GM18858 (cell line): ENCODE data around the gene RNF25.
"Not testable (repeated sequence)": the region's sequence is repeated elsewhere in the genome, so short reads cannot be mapped to it uniquely, and the experiment has no call there.

ENCODE experiments used
- ATAC-seq: cut with Tn5 transposase; IDR thresholded peaks from one replicate; pipeline ENCODE4 v1.9.1; 2021; ENCODE audit not compliant: unreplicated experiment

Gene RNF25

DNA sequence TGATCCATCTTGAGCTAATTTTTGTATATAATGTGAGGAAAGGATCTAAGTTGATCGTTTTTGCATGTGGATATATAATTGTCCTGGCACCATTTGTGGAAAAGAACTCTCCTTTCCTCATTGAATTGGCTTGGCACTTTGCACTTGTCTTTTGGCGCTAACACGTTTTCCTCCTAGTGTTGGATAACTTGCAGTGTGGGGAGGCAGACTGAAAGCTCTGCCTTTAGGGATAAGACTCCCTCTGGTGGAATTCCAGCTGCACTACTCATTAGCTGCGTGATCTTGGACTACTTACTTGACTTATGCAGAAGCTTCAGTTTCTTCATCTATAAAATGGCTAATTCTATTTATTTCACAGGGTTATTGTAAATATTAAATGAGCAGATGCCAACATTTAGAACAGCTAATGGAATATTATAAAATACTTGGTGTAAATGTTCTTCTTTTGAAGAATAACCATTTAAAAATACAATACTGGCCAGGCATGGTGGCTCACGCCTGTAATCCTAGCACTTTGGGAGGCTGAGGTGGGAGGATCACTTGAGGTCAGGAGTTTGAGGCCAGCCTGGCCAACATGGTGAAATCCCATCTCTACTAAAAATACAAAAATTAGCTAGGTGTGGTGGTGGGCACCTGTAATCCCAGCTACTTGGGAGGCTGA lies 15.7 kb upstream of the RNF25 start:
- ATAC-seq = not testable (repeated sequence)

DNA sequence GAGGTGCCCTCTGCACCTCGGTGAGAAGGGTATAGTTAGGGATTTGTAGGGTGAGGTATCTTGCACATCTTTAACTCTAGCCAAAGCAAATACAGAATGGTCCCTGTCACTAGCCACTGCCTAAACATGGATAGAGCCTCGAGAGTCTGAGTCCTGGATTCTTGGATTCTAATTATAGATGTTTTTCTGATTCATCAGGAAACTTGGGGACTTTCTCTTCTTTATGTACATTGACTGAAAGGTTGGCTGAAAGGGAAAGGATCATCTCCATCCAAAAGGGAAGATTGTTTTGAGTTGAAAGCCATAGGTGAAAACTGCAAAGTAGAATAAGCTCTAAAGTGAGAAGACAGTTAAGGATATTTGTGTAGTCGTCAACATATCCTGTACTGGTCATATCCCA lies 8.3 kb upstream of the RNF25 start:
- no peak for ATAC-seq

DNA sequence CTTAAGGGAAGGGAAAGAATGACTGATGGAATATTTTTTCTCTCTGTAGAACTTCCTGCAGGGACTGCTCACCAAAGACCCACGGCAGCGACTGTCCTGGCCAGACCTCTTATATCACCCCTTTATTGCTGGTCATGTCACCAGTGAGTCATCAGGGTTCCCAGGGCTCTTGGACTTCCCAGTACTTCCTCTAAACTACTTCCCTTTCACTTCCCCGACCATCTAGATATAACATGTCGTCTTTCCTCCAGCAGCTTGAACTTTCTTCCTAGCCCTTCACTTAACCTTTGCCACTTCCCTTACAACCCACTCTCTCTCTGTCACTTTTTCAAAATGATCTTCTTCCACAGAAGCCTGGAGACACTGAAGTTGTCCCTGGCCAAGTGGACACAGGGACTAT lies 7.3 kb upstream of the RNF25 start:
- no peak for ATAC-seq

DNA sequence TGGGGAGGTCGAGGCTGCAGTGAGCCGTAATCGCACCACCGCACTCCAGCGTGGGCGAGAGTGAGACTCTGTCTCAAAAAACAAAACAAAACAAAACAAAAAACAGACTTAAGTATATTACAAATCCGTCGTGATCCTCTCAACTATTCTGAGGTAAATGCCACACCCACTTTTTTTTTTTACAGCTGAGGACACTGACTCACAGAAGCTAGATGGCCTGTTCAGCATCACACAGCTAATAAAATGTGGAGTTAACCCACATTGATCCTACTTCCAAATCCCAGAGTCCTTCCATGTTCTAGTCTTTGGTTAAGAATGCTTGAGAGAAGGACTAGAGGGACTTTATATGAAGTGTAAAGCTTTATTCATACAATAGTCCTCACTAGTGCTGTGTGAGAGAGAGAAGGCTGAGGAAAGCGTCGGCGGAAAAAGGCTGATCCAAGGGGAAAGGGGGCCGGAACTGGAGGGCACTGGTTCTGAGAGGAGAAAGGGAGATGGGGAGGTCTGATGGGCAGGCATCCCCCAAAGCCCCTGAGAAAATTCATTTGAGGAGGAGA lies 627 bp downstream of the RNF25 start:
- ATAC-seq = no peak

DNA sequence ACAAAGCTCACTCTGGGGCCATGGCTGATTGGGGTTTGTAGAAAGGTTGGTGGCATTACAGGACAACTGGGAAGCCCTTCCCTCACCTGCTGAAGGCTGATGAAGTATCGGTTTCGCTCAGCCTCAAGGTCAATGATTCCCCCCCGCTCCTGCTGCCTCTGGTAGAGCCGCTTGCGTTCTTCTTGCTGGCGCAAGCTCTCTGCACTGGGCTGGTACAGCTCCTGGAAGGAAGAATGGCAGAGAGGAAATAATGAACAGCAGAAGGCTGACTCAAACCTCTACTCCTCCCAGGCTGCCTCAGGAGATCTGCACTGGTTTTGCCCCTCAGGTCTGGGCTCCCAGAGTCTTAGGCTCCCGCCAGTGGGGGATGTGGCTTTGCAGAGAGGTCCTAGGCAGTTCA lies 7.1 kb downstream of the RNF25 start:
- no peak for ATAC-seq

DNA sequence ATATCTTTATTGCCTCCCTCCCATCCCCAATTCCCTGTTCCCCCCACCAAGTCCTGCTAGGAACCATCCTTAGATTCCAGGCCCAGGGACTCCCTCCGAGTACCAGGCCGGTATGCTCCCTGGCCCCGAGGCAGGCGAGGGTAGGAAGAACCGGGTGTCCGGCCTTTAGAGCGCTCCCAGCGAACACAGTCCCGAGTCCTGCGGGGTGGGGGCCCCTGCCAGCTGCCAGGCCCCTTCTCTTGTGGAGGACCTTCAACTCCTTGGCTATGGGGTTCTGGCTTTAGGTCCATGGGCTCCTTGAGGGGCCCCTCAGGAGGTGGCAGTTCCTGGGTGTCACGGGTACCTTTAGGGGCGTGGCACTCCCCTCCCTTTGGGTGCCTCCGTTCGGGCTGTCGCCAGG lies 7.9 kb downstream of the RNF25 start:
- ATAC-seq = no peak

DNA sequence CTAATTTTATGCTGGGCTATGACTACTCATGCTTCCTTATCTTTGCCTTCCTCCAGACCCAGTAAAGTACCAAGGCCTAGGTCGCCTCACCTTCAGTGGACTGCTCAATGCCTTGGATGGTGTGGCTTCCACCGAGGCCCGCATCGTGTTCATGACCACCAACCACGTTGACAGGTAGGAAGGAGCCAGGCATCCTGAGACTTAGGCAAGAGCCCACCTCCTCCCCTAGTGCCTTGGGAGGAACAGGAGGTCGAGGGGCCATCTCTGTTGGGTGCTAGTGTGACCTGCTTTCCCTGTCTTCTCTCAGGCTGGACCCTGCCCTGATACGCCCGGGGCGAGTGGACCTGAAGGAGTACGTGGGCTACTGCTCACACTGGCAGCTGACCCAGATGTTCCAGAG lies 9.0 kb downstream of the RNF25 start:
- no peak for ATAC-seq

DNA sequence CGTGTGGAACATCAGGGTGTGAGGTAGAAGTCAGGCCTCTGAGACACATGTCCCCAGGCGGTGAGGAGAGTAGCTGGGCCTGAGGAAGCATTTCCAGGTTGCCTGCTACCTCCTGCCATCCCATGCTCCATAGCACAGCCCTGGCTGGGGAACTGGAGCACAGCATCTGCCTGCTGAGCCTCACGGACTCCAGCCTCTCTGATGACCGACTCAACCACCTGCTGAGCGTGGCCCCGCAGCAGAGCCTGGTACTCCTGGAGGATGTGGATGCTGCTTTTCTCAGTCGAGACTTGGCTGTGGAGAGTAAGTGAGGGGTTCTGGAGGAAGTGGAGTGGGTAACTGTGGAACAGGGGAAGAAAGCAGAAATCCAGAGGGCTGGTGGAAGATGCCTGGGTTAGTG lies 9.4 kb downstream of the RNF25 start:
- ATAC-seq = no peak

DNA sequence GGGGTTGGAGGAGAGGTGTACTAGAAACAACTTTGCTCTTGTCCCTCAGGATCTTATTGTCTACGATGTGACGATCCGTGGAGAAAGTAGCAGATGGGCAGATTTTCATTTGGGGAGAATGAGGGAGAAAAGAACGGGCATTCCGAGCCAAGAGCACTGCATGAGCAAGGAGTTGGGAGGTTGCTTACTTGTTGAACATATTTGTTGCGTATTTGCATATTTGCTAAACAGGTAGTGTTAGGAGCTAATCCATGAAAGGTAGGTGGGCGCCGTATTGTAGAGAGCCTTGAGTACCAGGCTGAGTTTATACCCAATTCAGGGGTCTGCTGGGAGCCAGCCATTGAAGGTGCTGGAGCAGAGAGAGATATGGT lies 11.8 kb downstream of the RNF25 start:
- ATAC-seq = no peak

DNA sequence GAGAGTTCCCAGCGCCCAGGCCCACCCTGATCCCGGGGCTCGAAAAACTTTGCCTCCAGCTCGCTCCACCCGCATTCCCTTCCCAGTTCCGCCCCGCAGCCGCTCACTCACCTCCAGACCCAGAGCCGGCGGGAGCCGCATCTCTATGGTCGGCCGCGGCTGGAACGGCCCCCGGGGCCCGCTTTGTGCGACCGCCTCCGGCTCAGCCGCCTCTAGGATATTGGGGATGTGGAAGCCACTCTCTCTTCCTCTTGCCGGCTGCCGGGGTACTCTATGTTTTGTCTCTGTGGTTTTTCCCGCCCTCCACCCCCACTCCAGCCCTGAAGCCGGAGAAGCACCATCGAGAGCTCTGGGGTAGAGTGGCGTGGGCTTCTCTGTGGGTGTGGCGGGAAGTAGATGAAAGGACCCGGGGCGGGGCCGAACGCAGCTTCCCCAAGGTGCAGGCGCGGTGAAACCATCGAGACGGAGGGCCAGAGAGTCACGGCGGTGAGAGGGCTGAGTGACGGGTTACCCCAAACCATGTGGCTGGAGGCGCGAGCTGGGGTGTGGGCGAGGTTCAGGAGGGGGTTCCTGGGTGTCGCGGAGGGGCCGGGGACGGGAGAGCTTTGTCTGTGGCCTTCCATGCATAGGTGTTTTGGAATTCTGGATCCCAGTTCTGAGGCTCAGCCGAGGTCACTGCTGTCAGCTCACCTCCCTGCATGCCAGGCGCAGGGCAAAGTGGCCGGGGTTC lies 12.4 kb downstream of the RNF25 start, which contains the start of the genes BCS1L and ZNF142:
Gene BCS1L, plus strand, starts transcription at position 426 of the 730 bp plus-strand sequence. CDS start 1,305 bp downstream, outside the sequence.
Gene ZNF142, minus strand, starts transcription at position 366 of the 730 bp plus-strand sequence. CDS start 3,194 bp downstream, outside the sequence.
- peak; percentile 76 for ATAC-seq

DNA sequence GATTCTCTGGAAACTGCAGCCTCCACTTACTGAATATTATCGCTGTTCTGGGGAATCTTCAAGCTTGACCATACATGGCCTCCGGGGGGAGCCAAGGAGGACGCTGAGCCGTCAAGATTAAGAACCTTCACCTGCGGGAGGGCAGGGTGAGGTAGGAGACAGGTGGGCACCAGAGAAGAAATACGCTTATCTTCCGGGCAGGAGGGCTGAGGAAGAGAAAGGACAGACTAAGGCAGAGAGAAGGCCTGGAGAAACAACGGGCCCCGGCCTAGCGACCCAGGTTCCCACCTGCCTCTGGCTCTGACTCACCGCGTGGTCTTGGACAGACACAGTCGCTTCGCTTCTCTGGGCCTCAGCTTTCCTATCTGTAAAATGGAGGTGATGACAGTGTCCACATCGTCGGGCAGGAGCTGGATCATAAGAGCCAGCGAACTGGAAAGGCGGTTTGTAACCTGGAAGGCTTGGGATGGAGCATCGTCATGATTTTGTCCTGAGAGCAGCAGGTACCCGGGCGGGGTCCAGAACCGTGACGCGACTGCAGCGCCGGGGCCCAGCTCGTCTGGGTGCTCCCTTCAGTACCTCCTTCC lies 13.0 kb downstream of the RNF25 start:
- ATAC-seq = no peak

DNA sequence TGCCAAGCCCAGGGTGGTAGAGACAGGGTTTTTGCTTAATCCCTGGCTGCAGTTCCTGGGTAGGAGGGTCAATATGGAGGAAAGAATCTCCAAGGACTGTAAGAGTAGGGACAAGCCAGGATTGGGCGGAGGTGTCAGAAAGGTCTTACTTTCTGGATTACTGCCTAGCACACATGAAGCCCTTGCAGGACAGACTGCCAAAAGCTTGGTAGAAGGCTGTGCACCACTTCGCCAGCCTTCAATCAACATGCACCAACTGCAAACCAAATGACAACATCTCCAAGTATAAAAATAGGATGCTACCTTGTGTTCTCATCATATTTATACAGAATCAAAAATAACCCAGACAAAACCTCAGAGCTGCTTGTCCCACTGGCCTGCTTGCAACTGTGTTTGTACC lies 16.1 kb downstream of the RNF25 start:
- ATAC-seq = no peak

DNA sequence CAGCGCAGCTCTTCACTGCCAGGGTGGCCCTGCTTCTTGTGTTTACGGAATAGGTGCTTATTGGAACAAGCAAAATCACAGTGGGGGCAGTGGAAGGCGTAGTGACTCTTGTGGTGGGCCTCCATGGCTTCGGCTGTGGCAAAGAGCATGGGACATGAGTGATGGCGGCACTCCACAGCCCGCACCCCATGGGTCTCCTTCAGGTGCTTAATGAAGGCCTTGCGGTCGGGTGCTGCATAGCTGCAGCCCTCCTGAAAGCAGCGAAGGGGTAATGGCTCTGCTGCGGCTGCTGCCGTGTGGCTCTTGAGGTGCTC lies 23.1 kb downstream of the RNF25 start:
- ATAC-seq = no peak

DNA sequence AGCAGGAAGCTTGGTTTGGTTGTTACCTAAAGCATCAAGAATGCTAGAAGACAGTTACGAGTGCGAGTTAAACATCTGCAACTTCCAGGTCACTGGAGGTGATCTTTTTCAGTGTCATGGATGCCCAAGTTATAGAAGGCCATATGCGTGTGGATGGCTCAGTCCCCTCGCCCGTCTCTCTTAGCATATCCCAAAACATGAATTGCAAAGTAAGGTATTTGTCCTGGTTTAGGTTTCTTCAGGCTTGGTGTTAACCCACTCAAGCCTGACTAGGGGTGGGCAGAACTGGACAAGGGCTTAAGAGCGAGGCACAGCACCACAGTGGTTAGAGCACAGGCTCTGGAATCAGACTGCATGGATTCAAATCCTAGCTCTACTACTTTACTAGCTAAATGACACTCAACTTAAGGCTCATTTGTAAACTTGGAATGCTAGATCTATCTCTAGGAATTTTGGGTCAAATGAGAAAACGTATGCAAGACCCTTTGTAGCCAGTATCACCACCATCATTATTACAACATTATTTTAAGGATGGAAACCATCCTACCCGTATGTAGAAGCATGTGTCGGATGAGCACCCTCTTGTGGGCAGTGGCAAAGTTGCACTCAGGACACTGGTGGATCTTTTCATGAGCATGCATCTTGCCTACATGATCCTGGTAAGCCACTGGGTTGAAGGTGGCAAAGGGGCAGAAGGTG lies 23.6 kb downstream of the RNF25 start:
- peak; percentile 44 for ATAC-seq

DNA sequence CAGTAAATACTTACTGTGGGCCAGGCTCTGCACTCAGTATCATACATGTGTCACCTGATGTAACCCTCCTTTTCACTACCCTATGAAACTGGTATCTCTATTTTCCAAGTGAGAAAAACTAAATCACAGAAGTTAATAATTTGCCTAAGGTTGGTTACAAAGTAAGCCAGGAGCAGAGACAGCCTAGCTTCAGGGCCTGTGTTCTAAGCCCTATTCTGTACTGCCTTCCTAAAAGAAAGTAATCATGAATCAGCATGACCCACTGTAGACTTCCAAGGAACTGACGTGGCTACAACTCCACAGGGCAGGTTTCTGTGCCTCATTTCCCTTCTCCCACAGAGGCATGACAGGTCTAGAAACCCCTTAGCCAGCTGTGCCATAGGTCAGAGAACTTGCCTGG lies 26.7 kb downstream of the RNF25 start:
- ATAC-seq = peak; percentile 62

DNA sequence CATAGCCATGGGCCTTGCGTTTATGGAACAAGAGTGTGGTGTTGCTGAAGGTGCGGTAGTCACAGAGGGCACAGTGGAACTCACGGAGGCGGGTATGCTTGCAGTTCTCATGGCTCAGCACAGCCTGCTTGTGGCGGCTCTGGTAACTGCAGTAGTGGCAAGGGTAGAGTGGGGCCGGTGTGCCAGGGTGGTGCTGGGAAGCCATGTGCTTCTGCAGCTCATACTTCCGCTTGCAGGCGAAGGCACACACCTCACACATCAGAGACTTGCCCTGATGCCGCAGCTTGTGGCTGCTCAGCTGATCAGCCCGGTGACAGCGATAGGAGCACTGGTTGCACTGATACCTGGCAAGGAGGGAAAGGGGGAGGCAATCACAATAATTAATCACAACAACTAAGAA lies 27.1 kb downstream of the RNF25 start:
- ATAC-seq = no peak

DNA sequence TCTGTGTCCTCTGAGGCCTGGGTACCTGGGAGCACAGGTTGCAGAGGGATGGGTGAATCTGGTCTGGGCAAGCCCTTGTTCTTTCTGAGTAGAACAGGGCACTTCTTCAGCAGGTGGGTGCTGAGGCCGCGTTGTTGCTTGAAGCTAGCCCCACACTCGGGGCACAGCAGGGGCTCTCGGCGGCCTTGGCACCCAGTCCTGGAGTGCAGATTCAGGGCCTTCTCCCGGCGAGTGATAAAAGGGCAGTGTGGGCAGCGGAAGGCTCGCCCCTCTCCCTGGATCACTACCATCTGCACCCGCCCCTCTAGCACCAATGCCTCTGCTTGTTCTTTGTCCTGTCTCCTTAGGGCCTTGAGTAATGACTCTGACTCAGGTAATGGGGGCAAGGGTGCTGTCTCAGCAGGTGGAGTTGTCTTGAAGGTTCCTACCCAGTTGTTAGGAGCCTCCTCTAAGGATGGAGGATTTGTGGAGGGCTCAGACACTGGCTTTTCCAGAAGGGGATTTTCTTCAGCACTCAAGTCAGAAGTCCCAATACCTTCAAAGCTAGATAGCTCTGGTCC lies 28.0 kb downstream of the RNF25 start:
- no peak for ATAC-seq

DNA sequence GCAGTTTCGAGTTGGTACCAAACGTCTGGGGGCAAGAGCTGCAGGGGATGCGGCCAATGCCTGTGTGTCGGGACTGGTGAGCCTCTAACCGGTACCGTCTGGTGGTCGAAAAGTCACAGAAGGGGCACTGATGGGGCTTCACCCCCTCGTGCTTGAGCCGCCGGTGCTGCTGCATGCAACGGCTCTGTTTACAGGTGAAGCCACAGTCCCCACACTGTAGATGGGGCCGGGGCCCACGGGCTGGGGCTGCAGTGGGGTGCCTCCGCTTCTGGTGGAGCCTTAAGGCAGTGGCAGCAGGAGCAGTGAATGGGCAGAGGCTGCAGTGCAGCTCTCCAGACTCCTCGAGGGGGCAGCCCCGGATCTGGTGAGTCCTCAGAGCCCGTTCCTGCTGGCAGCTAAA lies 29.0 kb downstream of the RNF25 start:
- ATAC-seq = no peak

DNA sequence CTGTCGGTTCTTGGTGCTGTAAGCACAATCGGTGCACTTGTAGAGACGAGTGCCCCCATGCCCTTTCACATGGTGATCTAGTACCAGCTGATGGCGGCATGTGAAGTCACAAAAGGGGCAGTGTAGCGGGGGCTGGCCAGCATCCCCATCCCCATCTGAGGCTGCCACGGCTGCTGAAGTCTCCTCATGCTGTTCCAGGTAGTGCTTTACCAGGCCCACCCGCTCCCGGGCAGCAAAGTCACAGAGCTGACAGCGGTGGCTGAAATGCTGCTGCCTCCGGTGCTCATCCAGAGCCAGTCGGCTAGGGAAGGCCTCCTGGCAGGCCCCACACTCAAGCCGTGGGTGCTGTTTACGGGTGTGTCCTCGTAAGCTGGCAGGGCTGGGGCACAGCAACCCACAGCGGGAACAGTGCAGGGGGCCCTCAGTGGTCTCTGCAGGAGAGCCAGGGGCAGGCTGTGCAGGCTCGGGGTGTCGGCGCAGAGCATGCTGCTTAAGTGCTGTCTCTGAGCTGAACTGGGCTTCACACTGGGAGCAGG lies 29.6 kb downstream of the RNF25 start:
- no peak for ATAC-seq

DNA sequence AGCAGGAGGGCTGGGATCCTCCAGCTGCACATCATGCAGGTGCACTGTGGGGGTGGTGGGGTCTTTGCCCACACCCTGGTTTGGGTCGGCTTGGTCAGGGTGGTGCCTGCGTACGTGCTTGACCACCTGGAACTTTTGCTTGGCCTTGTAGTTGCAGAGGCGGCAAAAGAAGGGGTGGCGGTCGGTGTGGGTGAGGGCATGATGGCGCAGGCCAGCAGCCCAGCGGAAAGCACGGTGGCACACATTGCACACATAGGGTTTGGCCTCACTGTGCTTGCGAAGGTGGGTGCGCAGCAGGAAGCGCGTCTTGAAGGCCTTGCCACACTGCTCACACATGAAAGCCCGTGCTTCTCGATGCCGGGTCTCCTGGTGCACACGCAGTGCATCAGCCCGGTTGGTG lies 33.4 kb downstream of the RNF25 start:
- ATAC-seq = no peak

DNA sequence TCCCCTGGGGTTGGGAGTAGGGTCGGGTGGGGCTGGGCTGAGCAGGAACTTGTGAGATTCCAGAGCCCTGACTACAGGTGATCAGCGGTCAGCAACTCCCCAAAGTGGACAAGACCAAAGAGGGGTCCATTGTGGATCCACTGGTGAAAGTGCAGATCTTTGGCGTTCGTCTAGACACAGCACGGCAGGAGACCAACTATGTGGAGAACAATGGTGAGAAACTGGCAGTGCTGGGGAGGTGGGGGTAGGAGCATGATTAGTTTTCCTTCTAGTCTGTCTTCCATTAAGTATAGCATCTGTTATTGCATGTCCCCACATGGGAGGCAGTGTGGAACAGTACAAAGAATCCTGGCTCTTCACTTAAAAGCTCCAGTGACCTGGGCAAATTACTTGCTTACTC lies 36.1 kb downstream of the RNF25 start:
- ATAC-seq = no peak
